Neural cell (in vitro differentiated cells): ENCODE results near the gene LMO2. TPM values are rescaled to one million over a fixed set of nuclear protein-coding genes. Genes with fewer than 3 reads are reported as not detected.

ENCODE experiments used
- H2AFZ ChIP-seq: fragments of 200-600, 300-800 bp; sonication (generic), shearing (Covaris generic); 2 replicates; pipeline ENCODE4 v1.6.0; 2014; ENCODE audit warnings: low read depth, mild to moderate bottlenecking, antibody characterized with exemption, low read length, moderate library complexity
- H3F3A ChIP-seq: fragments of 200-600 bp; shearing (Covaris generic); 2 replicates; pipeline ENCODE4 v1.6.1; 2016; ENCODE audit warnings: mild to moderate bottlenecking, moderate library complexity, mixed read lengths, antibody characterized with exemption, low read length; ENCODE audit not compliant: insufficient read depth, poor library complexity, severe bottlenecking
- H3K27ac ChIP-seq: fragments of 200-600, 300-800 bp; sonication (generic), shearing (Covaris generic); 2 replicates; pipeline ENCODE4 v1.5.1; 2014; ENCODE audit warnings: mild to moderate bottlenecking, low read length, moderate library complexity
- H3K27me3 ChIP-seq: fragments of 300-800, 200-600 bp; sonication (generic), shearing (Covaris generic); 2 replicates; pipeline ENCODE4 v1.6.0; 2014; ENCODE audit warnings: mild to moderate bottlenecking, low read depth, low read length, moderate library complexity; ENCODE audit not compliant: insufficient read depth
- H3K36me3 ChIP-seq: fragments of 300-800, 200-600 bp; sonication (generic), shearing (Covaris generic); 2 replicates; pipeline ENCODE4 v1.5.1; 2014; ENCODE audit warnings: mild to moderate bottlenecking, antibody characterized with exemption, low read length, moderate library complexity; ENCODE audit not compliant: insufficient read depth
- H3K4me2 ChIP-seq: fragments of 300-800, 200-600 bp; sonication (generic), shearing (Covaris generic); 2 replicates; pipeline ENCODE4 v1.6.0; 2014; ENCODE audit warnings: mild to moderate bottlenecking, low read length
- H3K4me3 ChIP-seq: fragments of 300-800, 200-600 bp; sonication (generic), shearing (Covaris generic); 2 replicates; pipeline ENCODE4 v1.5.1; 2014; ENCODE audit warnings: mild to moderate bottlenecking, low read length, moderate library complexity
- H3K79me2 ChIP-seq: fragments of 200-600 bp; shearing (Covaris generic); replicated peaks from 2 replicates; pipeline ENCODE4 v1.6.0; 2014; ENCODE audit warnings: mild to moderate bottlenecking, low read length, moderate library complexity; ENCODE audit not compliant: insufficient read depth
- H3K9ac ChIP-seq: fragments of 300-800, 200-600 bp; sonication (generic), shearing (Covaris generic); 2 replicates; pipeline ENCODE4 v1.6.1; 2016; ENCODE audit warnings: mild to moderate bottlenecking, low read length, mixed read lengths
- H3K9me2 ChIP-seq: fragments of 200-600 bp; shearing (Covaris generic); 2 replicates; pipeline ENCODE4 v1.6.1; 2016; ENCODE audit warnings: mild to moderate bottlenecking, low read length, mixed read lengths; ENCODE audit not compliant: insufficient read depth
- H3K9me3 ChIP-seq: fragments of 200-600, 300-800 bp; sonication (generic), shearing (Covaris generic); 2 replicates; pipeline ENCODE4 v1.6.1; 2016; ENCODE audit warnings: mild to moderate bottlenecking, mixed run types, low read length, moderate library complexity, mixed read lengths
- H4K20me1 ChIP-seq: fragments of 200-600 bp; shearing (Covaris generic); 2 replicates; pipeline ENCODE4 v1.6.1; 2016; ENCODE audit warnings: mild to moderate bottlenecking, mixed run types; ENCODE audit not compliant: insufficient read depth
- CTCF ChIP-seq: fragments of 450-650 bp; IDR thresholded peaks from 2 replicates; pipeline ENCODE4 v1.5.1; 2014; ENCODE audit warnings: antibody characterized with exemption, mild to moderate bottlenecking, moderate library complexity; ENCODE audit not compliant: poor library complexity, severe bottlenecking
- EP300 ChIP-seq: fragments of 450-650 bp; conservative IDR thresholded peaks from 2 replicates; pipeline ENCODE4 v1.6.1; 2014; ENCODE audit warnings: antibody characterized with exemption, mild to moderate bottlenecking, moderate library complexity; ENCODE audit not compliant: poor library complexity, severe bottlenecking
- EZH2 ChIP-seq: fragments of 200-600, 300-800 bp; shearing (Covaris generic), sonication (generic); IDR thresholded peaks from 2 replicates; pipeline ENCODE4 v1.6.1; 2014; ENCODE audit warnings: antibody characterized with exemption, low read length, borderline replicate concordance, mild to moderate bottlenecking; ENCODE audit not compliant: insufficient read depth, poor library complexity, severe bottlenecking
- MXI1 ChIP-seq: fragments of 450-650 bp; conservative IDR thresholded peaks from 2 replicates; pipeline ENCODE4 v1.6.1; 2014; ENCODE audit warnings: antibody characterized with exemption, mild to moderate bottlenecking; ENCODE audit not compliant: poor library complexity, severe bottlenecking
- POLR2AphosphoS5 ChIP-seq: IDR thresholded peaks from 2 replicates; pipeline ENCODE4 v1.6.1; 2012
- RAD21 ChIP-seq: fragments of 450-650 bp; conservative IDR thresholded peaks from 2 replicates; pipeline ENCODE4 v1.6.1; 2014; ENCODE audit warnings: antibody characterized with exemption, mild to moderate bottlenecking, moderate library complexity
- REST ChIP-seq: IDR thresholded peaks from 2 replicates; pipeline ENCODE4 v1.6.1; 2012; ENCODE audit warnings: borderline replicate concordance
- SMC3 ChIP-seq: fragments of 450-650 bp; conservative IDR thresholded peaks from 2 replicates; pipeline ENCODE4 v1.6.1; 2014; ENCODE audit warnings: antibody characterized with exemption, mild to moderate bottlenecking, moderate library complexity; ENCODE audit not compliant: poor library complexity
- TAF1 ChIP-seq: IDR thresholded peaks from 2 replicates; pipeline ENCODE4 v1.6.1; 2012; ENCODE audit warnings: low read depth
- polyA plus RNA-seq: library from polyadenylated mRNA; depleted of rRNA; stranded (reverse); fragments of >200 nt; gene quantifications from 2 replicates; pipeline ENCODE4 v1.2.3, GENCODE V29; 2014

Gene LMO2
- polyA plus RNA-seq, 1 donor from 2014 or later, result 33.2 TPM

GRCh38 chr11:33913991-33914390, 22.1 kb upstream of the LMO2 start (continued):
- TF ChIP-seq MXI1, result no peak
- TF ChIP-seq EP300, result no peak

GRCh38 chr11:33912405-33913361, 20.8 kb upstream of the LMO2 start:
- Histone ChIP-seq H3K27ac (no peak overlapping the region), H3K4me3 (no peak overlapping the region), H3K4me2 (no peak overlapping the region), H3K9me3 (no peaks in the 10 kb centered on the region), H3K79me2 (no peaks in the 10 kb centered on the region), H3F3A (no peaks in the 10 kb centered on the region), H2AFZ (no peak overlapping the region), H3K27me3 (no peaks in the 10 kb centered on the region), H3K9ac (no peak overlapping the region), H4K20me1 (no peaks in the 10 kb centered on the region), H3K36me3 (no peaks in the 10 kb centered on the region), H3K9me2 (no peaks in the 10 kb centered on the region)
- no peak for TF ChIP-seq EZH2
- no peak for TF ChIP-seq POLR2AphosphoS5
- no peak for TF ChIP-seq SMC3

GRCh38 chr11:33910958-33911339, 19.1 kb upstream of the LMO2 start:
- H2AFZ ChIP-seq, result no peak overlapping the region
- H3K4me3 ChIP-seq, result no peak overlapping the region
- no peak overlapping the region for H3K27ac ChIP-seq
- H3K36me3 ChIP-seq, result no peaks in the 10 kb centered on the region
- H3K27me3 ChIP-seq, result no peaks in the 10 kb centered on the region
- no peaks in the 10 kb centered on the region for H3K79me2 ChIP-seq
- no peaks in the 10 kb centered on the region for H4K20me1 ChIP-seq
- H3K9me3 ChIP-seq, result no peaks in the 10 kb centered on the region
- no peak overlapping the region for H3K4me2 ChIP-seq
- TF ChIP-seq EP300 (no peak), EZH2 (no peak), POLR2AphosphoS5 (no peak), RAD21 (no peak)
- no peaks in the 10 kb centered on the region for H3F3A ChIP-seq
- H3K9me2 ChIP-seq, result no peaks in the 10 kb centered on the region
- H3K9ac ChIP-seq, result no peak overlapping the region

- Histone ChIP-seq H3K4me3 (no peak overlapping the region), H2AFZ (no peak overlapping the region), H3K27ac (no peak overlapping the region), H3K4me2 (no peak overlapping the region), H3K9ac (no peak overlapping the region), H3K36me3 (no peaks in the 10 kb centered on the region), H4K20me1 (no peaks in the 10 kb centered on the region), H3K9me3 (no peaks in the 10 kb centered on the region), H3K79me2 (no peaks in the 10 kb centered on the region), H3K9me2 (no peaks in the 10 kb centered on the region), H3K27me3 (no peaks in the 10 kb centered on the region), H3F3A (no peaks in the 10 kb centered on the region)
- TF ChIP-seq RAD21, result no peak
- no peak for TF ChIP-seq MXI1
- no peak for TF ChIP-seq CTCF
- no peak for TF ChIP-seq REST
- no peak for TF ChIP-seq EZH2
- no peak for TF ChIP-seq POLR2AphosphoS5
- TF ChIP-seq EP300, result no peak
- TF ChIP-seq TAF1, result no peak
Observed at GRCh38 chr11:33910296-33910957, 18.6 kb upstream of the LMO2 start.
